K562 (cell line): ENCODE data around the gene ITIH3.

ENCODE experiments used
- BHLHE40 ChIP-seq: IDR thresholded peaks from 2 replicates; pipeline ENCODE4 v1.6.1; 2011; ENCODE audit warnings: low read length, improper control_type of control experiment
- CBX2 ChIP-seq: fragments of 200-600 bp; sonication (generic); IDR thresholded peaks from one replicate; pipeline ENCODE4 v1.6.1; 2012; ENCODE audit warnings: mild to moderate bottlenecking, low read length, inconsistent platforms; ENCODE audit not compliant: insufficient read depth, poor library complexity, severe bottlenecking
- ESRRB ChIP-seq: fragments of 250-450 bp; sonication (Bioruptor Pico); IDR thresholded peaks from 2 replicates; pipeline ENCODE4 v1.5.0; 2020; ENCODE audit warnings: mild to moderate bottlenecking, moderate library complexity, borderline replicate concordance
- FOXJ2 ChIP-seq: fragments of 200-800 bp; sonication (Bioruptor generic); IDR thresholded peaks from 2 replicates; pipeline ENCODE4 v1.6.1; 2016; ENCODE audit warnings: missing genetic modification characterization, missing compliant biosample characterization
- GABPB1 ChIP-seq: sonication (generic); formaldehyde crosslinking; IDR thresholded peaks from 2 replicates; pipeline ENCODE4 v1.8.0; 2022; ENCODE audit warnings: mild to moderate bottlenecking, missing genetic modification reagents
- SIX5 ChIP-seq, 2 experiments: IDR thresholded peaks; 2 replicates each; pipeline ENCODE4 v1.6.1; 2011; ENCODE audit warnings: low read length in 2 of 2, borderline replicate concordance in 1 of 2, low read depth in 1 of 2, mild to moderate bottlenecking in 1 of 2, moderate library complexity in 1 of 2; ENCODE audit not compliant: insufficient read depth in 1 of 2
- SMC3 ChIP-seq: conservative IDR thresholded peaks from 2 replicates; pipeline ENCODE4 v1.6.1; 2011; ENCODE audit warnings: low read depth, low read length, improper control_type of control experiment; ENCODE audit not compliant: insufficient read depth
- TEAD4 ChIP-seq, 2 experiments: sonication (generic) in 1 of 2; formaldehyde crosslinking in 1 of 2; IDR thresholded peaks; 2 replicates each; pipeline versions ENCODE4 v1.6.1 to v1.8.0; 2012 to 2022; ENCODE audit warnings: borderline replicate concordance in 1 of 2, inconsistent platforms in 1 of 2, low read length in 1 of 2, mild to moderate bottlenecking in 1 of 2, missing genetic modification reagents in 1 of 2
- ZNF717 ChIP-seq: fragments of 250-450 bp; sonication (Bioruptor Pico); IDR thresholded peaks from 2 replicates; pipeline ENCODE4 v1.5.0; 2021
- TF ChIP-seq, protein P1 (sequence below), 3 experiments: IDR thresholded peaks in 2 of 3; conservative IDR thresholded peaks in 1 of 3; 2 replicates each; pipeline ENCODE4 v1.5.1; 2011 to 2012; ENCODE audit warnings: low read length in 3 of 3, mild to moderate bottlenecking in 3 of 3, control low read depth in 2 of 3, improper control_type of control experiment in 1 of 3, inconsistent platforms in 1 of 3, low read depth in 1 of 3, mixed read lengths in 1 of 3, moderate library complexity in 1 of 3; ENCODE audit not compliant: insufficient read depth in 2 of 3
- TF ChIP-seq, protein P2 (sequence below): fragments of 450-650 bp; IDR thresholded peaks from 2 replicates; pipeline ENCODE4 v1.6.1; 2017; ENCODE audit warnings: antibody characterized with exemption, mild to moderate bottlenecking

DNA sequence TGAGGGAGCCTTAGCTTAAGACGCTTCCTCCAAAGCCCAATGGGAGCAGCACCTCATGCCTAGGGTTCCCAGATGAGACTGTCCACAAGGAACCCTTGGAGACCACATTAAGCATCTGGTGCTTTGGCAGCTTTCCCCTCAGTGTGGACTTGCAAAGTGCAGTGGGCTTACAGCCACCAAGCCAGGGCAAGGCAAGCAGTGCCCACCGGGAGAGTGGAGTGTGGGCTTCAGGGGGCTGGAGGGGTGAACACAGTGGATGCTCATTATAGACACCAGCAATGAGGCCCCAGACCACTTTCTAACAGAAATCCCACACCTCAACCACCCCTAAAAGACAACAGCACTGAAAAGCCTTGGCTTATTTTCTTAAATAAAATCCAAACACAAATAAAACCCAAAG lies 49.3 kb downstream of the ITIH3 start:
- TF ChIP-seq ESRRB (CRISPR knock-in tag): no peak
- TF ChIP-seq, protein P1, sequence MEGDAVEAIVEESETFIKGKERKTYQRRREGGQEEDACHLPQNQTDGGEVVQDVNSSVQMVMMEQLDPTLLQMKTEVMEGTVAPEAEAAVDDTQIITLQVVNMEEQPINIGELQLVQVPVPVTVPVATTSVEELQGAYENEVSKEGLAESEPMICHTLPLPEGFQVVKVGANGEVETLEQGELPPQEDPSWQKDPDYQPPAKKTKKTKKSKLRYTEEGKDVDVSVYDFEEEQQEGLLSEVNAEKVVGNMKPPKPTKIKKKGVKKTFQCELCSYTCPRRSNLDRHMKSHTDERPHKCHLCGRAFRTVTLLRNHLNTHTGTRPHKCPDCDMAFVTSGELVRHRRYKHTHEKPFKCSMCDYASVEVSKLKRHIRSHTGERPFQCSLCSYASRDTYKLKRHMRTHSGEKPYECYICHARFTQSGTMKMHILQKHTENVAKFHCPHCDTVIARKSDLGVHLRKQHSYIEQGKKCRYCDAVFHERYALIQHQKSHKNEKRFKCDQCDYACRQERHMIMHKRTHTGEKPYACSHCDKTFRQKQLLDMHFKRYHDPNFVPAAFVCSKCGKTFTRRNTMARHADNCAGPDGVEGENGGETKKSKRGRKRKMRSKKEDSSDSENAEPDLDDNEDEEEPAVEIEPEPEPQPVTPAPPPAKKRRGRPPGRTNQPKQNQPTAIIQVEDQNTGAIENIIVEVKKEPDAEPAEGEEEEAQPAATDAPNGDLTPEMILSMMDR (IDR thresholded peaks at IDR 0.05 in 2 of 3, conservative IDR thresholded peaks at IDR 0.05 in 1 of 3; ENCODE audit: insufficient read depth in 2 of 3, low read depth in 1 of 3, low read length in 3 of 3): no peak
- TF ChIP-seq BHLHE40: no peak
- TF ChIP-seq, protein P2, sequence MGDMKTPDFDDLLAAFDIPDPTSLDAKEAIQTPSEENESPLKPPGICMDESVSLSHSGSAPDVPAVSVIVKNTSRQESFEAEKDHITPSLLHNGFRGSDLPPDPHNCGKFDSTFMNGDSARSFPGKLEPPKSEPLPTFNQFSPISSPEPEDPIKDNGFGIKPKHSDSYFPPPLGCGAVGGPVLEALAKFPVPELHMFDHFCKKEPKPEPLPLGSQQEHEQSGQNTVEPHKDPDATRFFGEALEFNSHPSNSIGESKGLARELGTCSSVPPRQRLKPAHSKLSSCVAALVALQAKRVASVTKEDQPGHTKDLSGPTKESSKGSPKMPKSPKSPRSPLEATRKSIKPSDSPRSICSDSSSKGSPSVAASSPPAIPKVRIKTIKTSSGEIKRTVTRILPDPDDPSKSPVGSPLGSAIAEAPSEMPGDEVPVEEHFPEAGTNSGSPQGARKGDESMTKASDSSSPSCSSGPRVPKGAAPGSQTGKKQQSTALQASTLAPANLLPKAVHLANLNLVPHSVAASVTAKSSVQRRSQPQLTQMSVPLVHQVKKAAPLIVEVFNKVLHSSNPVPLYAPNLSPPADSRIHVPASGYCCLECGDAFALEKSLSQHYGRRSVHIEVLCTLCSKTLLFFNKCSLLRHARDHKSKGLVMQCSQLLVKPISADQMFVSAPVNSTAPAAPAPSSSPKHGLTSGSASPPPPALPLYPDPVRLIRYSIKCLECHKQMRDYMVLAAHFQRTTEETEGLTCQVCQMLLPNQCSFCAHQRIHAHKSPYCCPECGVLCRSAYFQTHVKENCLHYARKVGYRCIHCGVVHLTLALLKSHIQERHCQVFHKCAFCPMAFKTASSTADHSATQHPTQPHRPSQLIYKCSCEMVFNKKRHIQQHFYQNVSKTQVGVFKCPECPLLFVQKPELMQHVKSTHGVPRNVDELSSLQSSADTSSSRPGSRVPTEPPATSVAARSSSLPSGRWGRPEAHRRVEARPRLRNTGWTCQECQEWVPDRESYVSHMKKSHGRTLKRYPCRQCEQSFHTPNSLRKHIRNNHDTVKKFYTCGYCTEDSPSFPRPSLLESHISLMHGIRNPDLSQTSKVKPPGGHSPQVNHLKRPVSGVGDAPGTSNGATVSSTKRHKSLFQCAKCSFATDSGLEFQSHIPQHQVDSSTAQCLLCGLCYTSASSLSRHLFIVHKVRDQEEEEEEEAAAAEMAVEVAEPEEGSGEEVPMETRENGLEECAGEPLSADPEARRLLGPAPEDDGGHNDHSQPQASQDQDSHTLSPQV: no peak
- no peak for TF ChIP-seq ZNF717 (CRISPR knock-in tag)
- TF ChIP-seq CBX2: no peak
- no peak for TF ChIP-seq GABPB1
- TF ChIP-seq SMC3: no peak
- TF ChIP-seq TEAD4 (IDR thresholded peaks at IDR 0.05; ENCODE audit: low read length): no peak
- TF ChIP-seq TEAD4 (CRISPR knock-in tag; IDR thresholded peaks at IDR 0.05; ENCODE audit: borderline replicate concordance): no peak
- no peak for TF ChIP-seq FOXJ2 (tag)
- no peak for TF ChIP-seq SIX5 (IDR thresholded peaks at IDR 0.05; ENCODE audit: borderline replicate concordance in 1 of 2, insufficient read depth in 1 of 2, low read depth in 1 of 2, low read length in 2 of 2)
